SK-N-DZ (cell line): ENCODE measurements around the gene PDE6G. TPM values are rescaled to one million over a fixed set of nuclear protein-coding genes. Genes with fewer than 3 reads are reported as not detected.

Experiments
- DNase-seq: peaks from one replicate; pipeline ENCODE4 v3.0.0-alpha.2; 2015; ENCODE audit warnings: low spot score
- polyA plus RNA-seq, 2 experiments: library from polyadenylated mRNA; depleted of rRNA; stranded (reverse); fragments of >200 nt; gene quantifications; 2 replicates each; pipeline ENCODE4 v1.2.3, GENCODE V29; 2014

PDE6G gene
- polyA plus RNA-seq (2014; cell fraction: cytosol; rRNA removed): 0.48 and 1.2 TPM in 2 replicates
- not detected in 2 replicates for polyA plus RNA-seq (2014; cell fraction: nucleus; rRNA removed)

GRCh38 chr17:81656118-81656743 is at the start of gene PDE6G:
Gene PDE6G, minus strand, starts transcription at chr17:81656542. Its CDS starts 3,237 bp downstream, at chr17:81653305.
- no peak for DNase-seq

GRCh38 chr17:81705518-81706231 is 49.3 kb upstream of the PDE6G start:
- DNase-seq: no peak

- DNase-seq: no peak
Observed at GRCh38 chr17:81703747-81704654, 47.7 kb upstream of the PDE6G start.

GRCh38 chr17:81702934-81703746 is 46.8 kb upstream of the PDE6G start, which contains the start of gene MRPL12:
Gene MRPL12, plus strand, starts transcription at chr17:81703367. Its CDS starts 135 bp downstream, at chr17:81703502.
- peak; percentile 94 for DNase-seq

- no peak for DNase-seq
Observed at GRCh38 chr17:81701288-81702071, 45.1 kb upstream of the PDE6G start.

- no peak for DNase-seq
Observed at GRCh38 chr17:81700353-81701287, 44.3 kb upstream of the PDE6G start.

GRCh38 chr17:81697261-81698044 is 41.1 kb upstream of the PDE6G start:
- no peak for DNase-seq

GRCh38 chr17:81696218-81696941 is 40.0 kb upstream of the PDE6G start:
- no peak for DNase-seq

GRCh38 chr17:81695801-81696200 is 39.5 kb upstream of the PDE6G start:
- no peak for DNase-seq

GRCh38 chr17:81695211-81695610 is 38.9 kb upstream of the PDE6G start:
- DNase-seq: no peak

GRCh38 chr17:81694810-81695209 is 38.5 kb upstream of the PDE6G start:
- no peak for DNase-seq

- no peak for DNase-seq
Observed at GRCh38 chr17:81693509-81694210, 37.3 kb upstream of the PDE6G start.

GRCh38 chr17:81691608-81692007 is 35.3 kb upstream of the PDE6G start:
- DNase-seq: no peak

- no peak for DNase-seq
Observed at GRCh38 chr17:81691196-81691595, 34.9 kb upstream of the PDE6G start.

GRCh38 chr17:81690549-81690948 is 34.2 kb upstream of the PDE6G start:
- no peak for DNase-seq

GRCh38 chr17:81690066-81690465 is 33.7 kb upstream of the PDE6G start:
- DNase-seq: no peak

GRCh38 chr17:81688616-81689015 is 32.3 kb upstream of the PDE6G start:
- DNase-seq: no peak
